ENCODE results near the gene THG1L.

THG1L gene

DNA sequence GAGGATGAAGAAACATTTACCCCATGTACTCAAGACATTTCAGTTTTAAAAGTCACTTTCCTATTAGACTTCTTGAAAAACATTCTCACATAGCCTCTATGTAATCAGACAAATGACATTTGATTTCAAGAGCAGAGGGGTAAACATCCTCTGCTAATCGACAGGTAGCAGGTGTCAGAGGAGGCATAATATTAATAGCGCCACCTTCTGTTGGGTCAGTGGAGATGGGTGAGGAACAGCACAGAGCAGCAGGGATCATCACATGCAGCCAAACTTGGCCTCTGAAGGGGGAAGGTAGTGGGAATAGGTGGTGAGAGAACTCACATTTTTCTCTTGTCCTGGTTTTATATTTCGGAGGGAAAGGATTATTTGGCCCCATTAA lies 9.0 kb downstream of the THG1L start:
- no peaks in the 10 kb centered on the region for H3K27me3 ChIP-seq (ENCODE audit: control insufficient read depth in 5 of 5, insufficient read depth in 4 of 5, low read length in 5 of 5)
- peaks cover 9 to 18% (median 16%) of the 10 kb centered on the region in 5 donors for H3K4me1 ChIP-seq (ENCODE audit: control insufficient read depth in 5 of 5, insufficient read depth in 5 of 5, low read length in 5 of 5)
- no peak overlapping the region for H3K27ac ChIP-seq (ENCODE audit: low read depth, low read length)
- peaks cover 3 to 27% (median 10%) of the 10 kb centered on the region in 5 donors for H3K36me3 ChIP-seq (ENCODE audit: control insufficient read depth in 5 of 5, insufficient read depth in 5 of 5, low read length in 5 of 5)
- H3K4me3 ChIP-seq (ENCODE audit: low read depth in 1 of 5, low read length in 5 of 5): no peak overlapping the region
- no peaks in the 10 kb centered on the region for H3K9me3 ChIP-seq (ENCODE audit: control insufficient read depth in 5 of 5, low read length in 5 of 5)
- H3K9ac ChIP-seq (ENCODE audit: low read length in 5 of 5): no peak overlapping the region

DNA sequence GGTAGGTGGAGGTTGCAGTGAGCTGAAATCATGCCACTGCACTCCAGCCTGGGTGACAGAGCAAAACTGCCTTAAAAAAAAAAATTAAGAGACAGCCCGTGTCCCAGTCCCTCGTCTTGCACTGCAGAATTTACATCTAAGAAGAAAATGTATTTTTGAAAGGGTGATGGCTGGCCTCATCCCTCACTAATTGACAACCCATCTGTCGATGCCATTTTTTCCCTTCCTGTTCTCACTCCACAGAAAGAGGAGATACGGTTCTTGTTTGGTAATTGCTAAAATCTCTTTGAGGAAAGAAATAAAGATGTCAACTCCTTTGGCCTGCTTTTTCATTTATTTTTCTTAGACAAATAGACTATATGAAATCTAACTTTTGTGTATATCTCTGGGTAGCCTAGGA lies 9.9 kb downstream of the THG1L start:
- Histone ChIP-seq H3K27ac (ENCODE audit: low read depth, low read length) (no peak overlapping the region), H3K4me3 (ENCODE audit: low read depth in 1 of 5, low read length in 5 of 5) (no peak overlapping the region), H3K36me3 (ENCODE audit: control insufficient read depth in 5 of 5, insufficient read depth in 5 of 5, low read length in 5 of 5) (peaks cover 2 to 25% (median 7%) of the 10 kb centered on the region in 5 donors), H3K9ac (ENCODE audit: low read length in 5 of 5) (no peak overlapping the region), H3K27me3 (ENCODE audit: control insufficient read depth in 5 of 5, insufficient read depth in 4 of 5, low read length in 5 of 5) (no peaks in the 10 kb centered on the region), H3K4me1 (ENCODE audit: control insufficient read depth in 5 of 5, insufficient read depth in 5 of 5, low read length in 5 of 5) (peaks cover 9 to 20% (median 18%) of the 10 kb centered on the region in 5 donors), H3K9me3 (ENCODE audit: control insufficient read depth in 5 of 5, low read length in 5 of 5) (no peaks in the 10 kb centered on the region)

DNA sequence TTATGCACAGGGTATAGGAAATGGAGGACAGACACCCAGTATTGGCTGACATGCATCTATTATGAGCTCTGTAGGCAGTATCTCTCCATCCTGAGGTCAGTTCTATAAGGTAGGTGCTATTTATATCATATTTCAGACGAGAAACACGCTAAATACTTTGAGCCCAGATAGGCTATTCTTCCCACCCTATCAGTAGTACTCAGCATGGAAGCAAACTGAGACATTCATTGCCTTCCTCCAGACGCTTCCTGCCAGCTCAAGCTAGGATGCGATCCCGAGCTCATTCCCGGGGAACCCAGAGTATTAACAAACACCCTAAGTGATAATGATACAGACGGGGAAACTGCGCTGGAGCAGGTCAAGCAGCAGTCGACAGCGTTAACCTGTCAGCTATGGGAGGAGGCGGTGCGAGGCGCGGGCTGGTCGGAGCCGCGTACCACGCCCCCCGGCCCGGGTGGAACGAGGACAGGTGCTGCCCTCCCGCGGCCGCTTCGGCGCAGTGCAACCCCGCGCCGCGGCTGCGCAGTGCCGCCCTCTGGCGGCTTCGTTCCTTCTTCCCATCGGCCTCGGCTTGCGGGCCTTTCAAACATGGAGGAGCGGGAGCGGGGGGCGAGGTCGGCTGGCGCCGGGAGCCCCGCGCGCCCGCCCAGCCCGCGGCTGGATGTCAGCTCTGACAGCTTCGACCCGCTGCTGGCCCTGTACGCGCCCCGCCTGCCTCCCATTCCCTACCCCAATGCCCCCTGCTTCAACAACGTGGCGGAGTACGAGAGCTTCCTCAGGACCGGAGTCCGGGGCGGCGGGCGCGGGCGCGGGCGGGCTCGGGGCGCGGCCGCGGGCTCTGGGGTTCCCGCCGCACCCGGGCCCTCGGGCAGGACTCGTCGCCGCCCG lies 12.2 kb downstream of the THG1L start, which contains the start of gene LSM11:
LSM11 (plus strand) TSS at position 550 of the 888 bp plus-strand sequence; CDS start at position 589, 39 bp downstream.
- Histone ChIP-seq H3K4me3 (ENCODE audit: low read depth in 1 of 5, low read length in 5 of 5) (peak within 1 kb of the TSS; percentile 76 to 92 (median 82)), H3K27me3 (ENCODE audit: control insufficient read depth in 5 of 5, insufficient read depth in 4 of 5, low read length in 5 of 5) (no peaks in the 10 kb centered on the region), H3K4me1 (ENCODE audit: control insufficient read depth in 5 of 5, insufficient read depth in 5 of 5, low read length in 5 of 5) (peaks cover 9 to 20% (median 18%) of the 10 kb centered on the region in 5 donors), H3K27ac (ENCODE audit: low read depth, low read length) (no peak within 1 kb of the TSS), H3K9ac (ENCODE audit: low read length in 5 of 5) (peak within 1 kb of the TSS; percentile 73 to 94 (median 80)), H3K9me3 (ENCODE audit: control insufficient read depth in 5 of 5, low read length in 5 of 5) (no peaks in the 10 kb centered on the region), H3K36me3 (ENCODE audit: control insufficient read depth in 5 of 5, insufficient read depth in 5 of 5, low read length in 5 of 5) (peaks cover 0 to 6% (median 1%) of the 10 kb centered on the region in 5 donors)

DNA sequence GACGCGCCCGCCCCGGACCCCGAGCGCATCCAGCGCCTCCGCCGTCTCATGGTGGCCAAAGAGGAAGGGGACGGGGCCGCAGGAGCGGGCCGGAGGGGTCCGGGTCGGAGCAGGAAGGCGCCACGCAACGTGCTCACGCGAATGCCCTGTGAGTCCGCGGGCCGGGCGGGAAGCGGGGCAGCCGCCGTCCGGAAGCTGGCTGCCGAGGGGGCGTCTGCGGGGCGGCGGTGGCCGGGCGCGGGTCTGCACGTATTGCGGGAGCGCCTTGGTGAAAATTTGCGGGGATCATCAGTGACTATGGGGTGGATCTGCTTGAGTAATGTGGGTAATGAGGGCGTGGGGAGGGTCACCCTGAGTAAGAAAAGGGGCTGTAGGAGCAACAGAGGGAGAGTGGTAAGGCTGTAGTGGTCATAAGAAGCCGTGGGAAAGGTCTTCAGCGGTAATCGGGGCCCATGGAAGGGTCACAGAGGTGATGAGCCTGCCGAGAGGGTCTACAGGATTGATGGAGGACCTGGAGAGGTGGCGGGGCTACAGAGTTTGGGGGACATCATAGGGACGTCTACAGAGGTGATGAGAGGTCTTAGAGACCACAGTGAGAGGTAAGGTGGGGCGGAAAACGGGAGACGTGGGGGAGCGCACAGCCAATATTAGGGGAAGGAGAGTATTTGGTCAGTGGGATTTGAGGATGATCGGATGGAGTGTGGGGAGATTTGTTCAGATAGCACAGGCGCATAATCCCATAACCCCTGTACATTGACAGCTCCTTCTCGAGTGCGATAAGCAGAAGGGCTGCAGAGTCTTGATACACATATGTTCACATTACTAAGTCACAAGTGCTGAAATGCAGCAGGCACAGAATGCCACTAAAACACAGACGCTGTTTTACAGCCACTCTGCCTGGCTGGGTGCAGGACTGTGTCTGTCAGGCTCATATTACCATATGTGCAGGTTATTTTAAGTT lies 13.1 kb downstream of the THG1L start:
- H3K27ac ChIP-seq (ENCODE audit: low read depth, low read length): no peak overlapping the region

DNA sequence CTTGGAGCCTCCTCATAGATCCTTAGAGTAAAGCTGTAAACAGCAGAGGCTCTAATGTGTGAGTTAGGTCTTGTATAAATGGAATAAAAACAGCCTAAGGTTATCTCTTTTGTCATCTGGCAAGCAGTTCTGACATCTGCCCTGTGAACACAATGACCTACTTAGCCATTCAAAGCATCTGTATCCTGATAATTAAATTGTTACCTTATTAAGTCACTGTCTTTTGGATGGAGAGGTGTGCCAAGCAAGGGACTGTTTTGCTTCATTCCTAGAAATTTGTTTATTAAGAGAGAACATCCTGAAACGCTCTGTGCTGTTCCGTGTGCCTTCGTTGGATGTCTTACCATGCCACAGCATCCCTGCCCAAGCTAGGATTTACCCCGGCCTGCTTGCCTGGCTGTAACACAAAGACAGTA lies 13.8 kb downstream of the THG1L start:
- no peaks in the 10 kb centered on the region for H3K36me3 ChIP-seq (ENCODE audit: control insufficient read depth in 5 of 5, insufficient read depth in 5 of 5, low read length in 5 of 5)
- peak overlapping the region in 3 of 5 donors; percentile 80 to 94 (median 81) for H3K9ac ChIP-seq (ENCODE audit: low read length in 5 of 5)
- H3K9me3 ChIP-seq (ENCODE audit: control insufficient read depth in 5 of 5, low read length in 5 of 5): no peaks in the 10 kb centered on the region
- H3K4me1 ChIP-seq (ENCODE audit: control insufficient read depth in 5 of 5, insufficient read depth in 5 of 5, low read length in 5 of 5): peaks cover 9 to 20% (median 18%) of the 10 kb centered on the region in 5 donors
- H3K4me3 ChIP-seq (ENCODE audit: low read depth in 1 of 5, low read length in 5 of 5): peak overlapping the region in 4 of 5 donors; percentile 76 to 86 (median 80)
- H3K27ac ChIP-seq (ENCODE audit: low read depth, low read length): no peak overlapping the region
- H3K27me3 ChIP-seq (ENCODE audit: control insufficient read depth in 5 of 5, insufficient read depth in 4 of 5, low read length in 5 of 5): no peaks in the 10 kb centered on the region

More for the DNA sequence above, 13.1 kb downstream of the THG1L start:
- Histone ChIP-seq H3K36me3 (ENCODE audit: control insufficient read depth in 5 of 5, insufficient read depth in 5 of 5, low read length in 5 of 5) (peaks cover 0 to 3% (median 0%) of the 10 kb centered on the region in 5 donors), H3K4me1 (ENCODE audit: control insufficient read depth in 5 of 5, insufficient read depth in 5 of 5, low read length in 5 of 5) (peaks cover 9 to 20% (median 18%) of the 10 kb centered on the region in 5 donors), H3K9me3 (ENCODE audit: control insufficient read depth in 5 of 5, low read length in 5 of 5) (no peaks in the 10 kb centered on the region), H3K4me3 (ENCODE audit: low read depth in 1 of 5, low read length in 5 of 5) (peak overlapping the region; percentile 76 to 92 (median 82)), H3K27me3 (ENCODE audit: control insufficient read depth in 5 of 5, insufficient read depth in 4 of 5, low read length in 5 of 5) (no peaks in the 10 kb centered on the region), H3K9ac (ENCODE audit: low read length in 5 of 5) (peak overlapping the region; percentile 68 to 94 (median 80))

DNA sequence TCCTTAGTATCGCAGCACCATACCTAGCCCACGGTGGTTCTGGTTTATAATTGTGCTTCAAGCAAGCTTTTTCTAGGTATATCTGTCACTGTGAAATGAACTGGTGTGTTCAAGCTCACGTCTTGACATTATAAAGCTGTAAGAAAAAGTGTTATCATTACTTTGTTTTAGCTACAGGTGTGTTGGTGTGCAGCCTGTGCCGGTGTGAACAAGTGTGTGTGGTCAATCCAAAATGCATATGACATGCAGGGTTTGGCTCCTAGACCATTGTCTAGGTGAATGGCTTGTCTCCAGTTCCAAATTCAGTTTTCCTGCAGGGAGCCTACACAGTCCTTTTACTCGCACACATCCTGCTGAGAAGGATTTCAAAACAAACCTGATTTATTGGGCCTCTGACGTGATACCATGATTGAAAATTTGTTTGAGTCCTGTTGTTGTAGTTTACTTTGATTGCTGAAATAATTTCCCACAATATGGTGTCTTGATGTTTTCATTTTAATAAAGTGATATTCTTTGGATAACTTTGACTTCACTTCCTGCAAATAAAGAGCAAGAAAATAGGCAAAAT lies 16.0 kb downstream of the THG1L start:
- H3K9me3 ChIP-seq (ENCODE audit: control insufficient read depth in 5 of 5, low read length in 5 of 5): no peaks in the 10 kb centered on the region
- no peaks in the 10 kb centered on the region for H3K27me3 ChIP-seq (ENCODE audit: control insufficient read depth in 5 of 5, insufficient read depth in 4 of 5, low read length in 5 of 5)
- H3K4me3 ChIP-seq (ENCODE audit: low read depth in 1 of 5, low read length in 5 of 5): no peak overlapping the region
- peaks cover 0 to 5% (median 4%) of the 10 kb centered on the region in 5 donors for H3K36me3 ChIP-seq (ENCODE audit: control insufficient read depth in 5 of 5, insufficient read depth in 5 of 5, low read length in 5 of 5)
- H3K9ac ChIP-seq (ENCODE audit: low read length in 5 of 5): no peak overlapping the region
- no peak overlapping the region for H3K27ac ChIP-seq (ENCODE audit: low read depth, low read length)
- peaks cover 9 to 20% (median 18%) of the 10 kb centered on the region in 5 donors for H3K4me1 ChIP-seq (ENCODE audit: control insufficient read depth in 5 of 5, insufficient read depth in 5 of 5, low read length in 5 of 5)

DNA sequence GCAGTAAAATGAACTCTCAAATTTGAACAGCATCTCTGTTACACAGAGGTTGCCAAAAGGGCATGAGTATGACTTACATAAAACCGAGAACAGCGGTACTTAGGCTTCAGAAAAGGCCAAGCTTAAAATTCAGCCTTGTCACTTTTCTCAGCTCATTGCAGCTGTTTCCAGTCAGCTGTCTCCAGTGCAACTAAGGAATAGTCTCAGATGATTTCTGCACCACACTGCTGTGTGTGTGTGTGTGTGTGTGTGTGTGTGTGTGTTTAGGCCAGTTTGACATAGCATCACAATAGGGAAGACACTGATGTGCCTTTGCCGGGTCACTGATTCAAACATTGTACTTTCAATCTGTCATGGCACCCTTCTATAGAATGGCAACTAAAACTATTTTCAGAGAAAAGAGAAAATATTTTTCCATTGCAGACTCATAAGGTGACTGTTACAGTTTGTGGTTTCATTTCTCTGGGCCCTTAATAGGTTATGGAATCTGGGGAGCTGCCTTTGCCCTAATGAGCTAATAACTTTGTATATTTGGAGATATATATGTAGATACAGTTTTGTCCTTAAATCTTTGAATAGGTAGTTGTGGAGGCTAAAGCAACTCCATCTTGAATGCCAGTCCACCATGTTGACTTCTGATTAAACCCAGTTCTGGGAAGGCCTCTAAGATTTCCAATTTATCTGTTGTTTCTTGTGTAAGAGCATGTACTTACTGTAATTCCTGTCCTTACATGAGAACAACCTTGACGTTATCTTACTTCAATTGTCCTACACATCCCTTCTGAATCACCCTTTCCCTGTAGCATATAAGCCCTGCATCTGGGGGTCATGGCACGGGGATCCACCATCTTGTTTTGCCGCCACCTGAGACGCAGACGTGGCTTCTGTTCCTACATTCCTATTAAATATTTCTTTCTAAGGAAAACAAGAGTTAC lies 16.8 kb downstream of the THG1L start:
- H3K27me3 ChIP-seq (ENCODE audit: control insufficient read depth in 5 of 5, insufficient read depth in 4 of 5, low read length in 5 of 5): no peaks in the 10 kb centered on the region
- H3K9ac ChIP-seq (ENCODE audit: low read length in 5 of 5): no peak overlapping the region
- no peaks in the 10 kb centered on the region for H3K9me3 ChIP-seq (ENCODE audit: control insufficient read depth in 5 of 5, low read length in 5 of 5)
- no peak overlapping the region for H3K27ac ChIP-seq (ENCODE audit: low read depth, low read length)
- H3K36me3 ChIP-seq (ENCODE audit: control insufficient read depth in 5 of 5, insufficient read depth in 5 of 5, low read length in 5 of 5): peaks cover 0 to 9% (median 4%) of the 10 kb centered on the region in 5 donors
- no peak overlapping the region for H3K4me3 ChIP-seq (ENCODE audit: low read depth in 1 of 5, low read length in 5 of 5)
- peaks cover 8 to 18% (median 16%) of the 10 kb centered on the region in 5 donors for H3K4me1 ChIP-seq (ENCODE audit: control insufficient read depth in 5 of 5, insufficient read depth in 5 of 5, low read length in 5 of 5)

DNA sequence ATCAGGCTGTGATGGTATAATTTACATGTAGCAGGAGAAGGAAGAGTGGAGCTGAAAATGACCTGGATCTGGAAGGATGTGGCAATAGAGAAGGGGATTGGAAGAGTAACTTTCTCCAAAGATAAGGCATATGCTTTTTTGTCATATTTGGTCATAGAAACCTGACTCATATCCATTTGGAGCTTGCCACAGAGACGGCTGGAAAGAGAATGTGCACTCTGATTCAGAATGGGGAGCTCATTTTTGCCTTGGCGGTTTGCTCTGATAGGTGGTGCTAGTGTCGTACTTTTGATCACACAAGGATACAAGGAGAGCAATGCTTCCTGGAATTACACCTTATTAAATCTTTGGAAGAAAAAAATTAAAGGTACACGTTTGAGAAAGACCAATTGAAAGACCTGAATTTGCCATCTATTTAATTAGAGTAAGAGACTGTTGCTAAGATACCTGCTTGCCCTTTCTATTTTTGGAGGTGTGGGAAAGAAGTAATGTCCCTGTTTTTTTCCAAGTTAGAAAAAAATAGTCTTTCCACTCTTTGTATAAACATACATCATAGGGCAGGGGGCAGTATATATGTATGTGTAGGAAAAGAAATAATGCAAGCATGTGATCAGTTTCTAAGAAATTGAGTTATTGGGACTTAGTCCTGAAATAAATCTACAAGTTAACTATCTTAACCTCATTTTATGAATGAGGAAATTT lies 17.7 kb downstream of the THG1L start:
- H3K4me1 ChIP-seq (ENCODE audit: control insufficient read depth in 5 of 5, insufficient read depth in 5 of 5, low read length in 5 of 5): peaks cover 5 to 14% (median 12%) of the 10 kb centered on the region in 5 donors
- H3K9ac ChIP-seq (ENCODE audit: low read length in 5 of 5): no peak overlapping the region
- no peaks in the 10 kb centered on the region for H3K27me3 ChIP-seq (ENCODE audit: control insufficient read depth in 5 of 5, insufficient read depth in 4 of 5, low read length in 5 of 5)
- H3K4me3 ChIP-seq (ENCODE audit: low read depth in 1 of 5, low read length in 5 of 5): no peak overlapping the region
- no peaks in the 10 kb centered on the region for H3K9me3 ChIP-seq (ENCODE audit: control insufficient read depth in 5 of 5, low read length in 5 of 5)
- H3K27ac ChIP-seq (ENCODE audit: low read depth, low read length): no peak overlapping the region
- peaks cover under 1 to 14% (median 10%) of the 10 kb centered on the region in 5 donors for H3K36me3 ChIP-seq (ENCODE audit: control insufficient read depth in 5 of 5, insufficient read depth in 5 of 5, low read length in 5 of 5)
